T-cell (primary cell): Measurements from ENCODE around the gene AXIN2. TPM values are rescaled to one million over a fixed set of nuclear protein-coding genes. Genes with fewer than 3 reads are reported as not detected.
"Not testable (repeated sequence)": the region's sequence is repeated elsewhere in the genome, so short reads cannot be mapped to it uniquely, and the experiment has no call there.

Experiments
- ATAC-seq, 4 experiments: fragments of 200-7000 bp in 3 of 4; fragments of 150-1000 bp in 1 of 4; cut with Tn5 transposase; replicated peaks in 1 of 4; 1 replicate in 3 of 4; 2 replicates in 1 of 4; pipeline ENCODE4 v1.10.0; 2021; ENCODE audit warnings: moderate library complexity in 3 of 4, mild to moderate bottlenecking in 2 of 4, moderate number of reproducible peaks in 1 of 4
- CTCF ChIA-PET, 2 donors: fragments of 300-600 bp; sonication (Branson Sonifier 250); formaldehyde crosslinking; loops; one replicate each; lab custom pipeline; 2022; ENCODE audit warnings: antibody characterized with exemption in 2 of 2; lab: Charles Lee
- POLR2A ChIA-PET, 2 donors: fragments of 300-600 bp; sonication (Branson Sonifier 250); formaldehyde crosslinking; loops; one replicate each; lab custom pipeline; 2022; ENCODE audit warnings: antibody characterized with exemption in 2 of 2; lab: Charles Lee
- DNase-seq, 35 experiments: peaks; one replicate each; pipeline versions ENCODE4 v3.0.0 to v3.0.0-alpha.2; 2013 to 2023
- H3K27ac ChIP-seq: one replicate; pipeline ENCODE4 v1.5.1; 2013; ENCODE audit warnings: low read length
- H3K27me3 ChIP-seq, 2 experiments: replicated peaks in 1 of 2; 1 replicate in 1 of 2; 2 replicates in 1 of 2; pipeline versions ENCODE4 v1.6.1 to v1.7.0; 2013; ENCODE audit warnings: low read length in 1 of 2, mixed read lengths in 1 of 2; ENCODE audit not compliant: control insufficient read depth in 2 of 2, insufficient read depth in 2 of 2; ENCODE audit errors: extremely low read depth in 1 of 2
- H3K36me3 ChIP-seq, 2 donors: 1 replicate in 1 of 2; 2 replicates in 1 of 2; pipeline versions ENCODE4 v1.6.1 to v1.7.0; 2013; ENCODE audit warnings: low read length in 1 of 2; ENCODE audit not compliant: control insufficient read depth in 2 of 2, insufficient read depth in 1 of 2; ENCODE audit errors: extremely low read depth in 1 of 2
- H3K4me1 ChIP-seq, 2 experiments: 1 replicate in 1 of 2; 2 replicates in 1 of 2; pipeline versions ENCODE4 v1.6.1 to v1.7.0; 2013; ENCODE audit warnings: low read length in 2 of 2, mixed read lengths in 1 of 2; ENCODE audit not compliant: insufficient read depth in 2 of 2, control insufficient read depth in 1 of 2; ENCODE audit errors: extremely low read depth in 1 of 2
- H3K4me3 ChIP-seq, 2 donors: 1 replicate in 1 of 2; 2 replicates in 1 of 2; pipeline versions ENCODE4 v1.5.1 to v1.7.0; 2013; ENCODE audit warnings: mild to moderate bottlenecking in 2 of 2, low read length in 1 of 2, moderate library complexity in 1 of 2; ENCODE audit not compliant: control insufficient read depth in 1 of 2; ENCODE audit errors: extremely low read depth in 1 of 2
- H3K9me3 ChIP-seq: 2 replicates; pipeline ENCODE4 v1.7.0; 2013
- H3K27ac Mint-ChIP-seq, 2 donors: one replicate each; pipeline ENCODE4 v1.8.0; 2020 to 2021; ENCODE audit warnings: mild to moderate bottlenecking in 2 of 2, mixed read lengths in 2 of 2
- H3K27me3 Mint-ChIP-seq, 2 donors: one replicate each; pipeline ENCODE4 v1.8.0; 2021 to 2022; ENCODE audit warnings: mixed read lengths in 2 of 2
- H3K36me3 Mint-ChIP-seq: one replicate; pipeline ENCODE4 v1.8.0; 2021; ENCODE audit warnings: mixed read lengths
- H3K4me1 Mint-ChIP-seq, 3 donors: one replicate each; pipeline ENCODE4 v1.8.0; 2020 to 2022; ENCODE audit warnings: mixed read lengths in 3 of 3, mild to moderate bottlenecking in 1 of 3
- H3K4me3 Mint-ChIP-seq, 3 donors: one replicate each; pipeline ENCODE4 v1.8.0; 2020 to 2022; ENCODE audit warnings: mild to moderate bottlenecking in 3 of 3, mixed read lengths in 3 of 3, moderate library complexity in 3 of 3
- H3K9me3 Mint-ChIP-seq, 3 donors: one replicate each; pipeline ENCODE4 v1.8.0; 2020 to 2022; ENCODE audit warnings: mixed read lengths in 3 of 3
- WGBS: methylation state at CpG from one replicate; pipeline ENCODE4 v1.1.5; 2013; ENCODE audit warnings: missing lambda C conversion rate; ENCODE audit not compliant: insufficient coverage; 5-methylcytosine and 5-hydroxymethylcytosine counted together
- total RNA-seq, 35 experiments: library from RNA in 6 of 35; stranded (reverse) in 6 of 35; fragments of 120-200 nt in 1 of 35; gene quantifications; one replicate each; pipeline versions ENCODE4 v1.2.1 to v1.2.4 and lab custom pipeline; 2013 to 2026

The AXIN2 gene
- total RNA-seq, 5 donors from 2014 or later (not counting 1 experiment from before 2014, with no cell fraction given), result 35.8 to 44.9 (median 40.2) TPM

DNA sequence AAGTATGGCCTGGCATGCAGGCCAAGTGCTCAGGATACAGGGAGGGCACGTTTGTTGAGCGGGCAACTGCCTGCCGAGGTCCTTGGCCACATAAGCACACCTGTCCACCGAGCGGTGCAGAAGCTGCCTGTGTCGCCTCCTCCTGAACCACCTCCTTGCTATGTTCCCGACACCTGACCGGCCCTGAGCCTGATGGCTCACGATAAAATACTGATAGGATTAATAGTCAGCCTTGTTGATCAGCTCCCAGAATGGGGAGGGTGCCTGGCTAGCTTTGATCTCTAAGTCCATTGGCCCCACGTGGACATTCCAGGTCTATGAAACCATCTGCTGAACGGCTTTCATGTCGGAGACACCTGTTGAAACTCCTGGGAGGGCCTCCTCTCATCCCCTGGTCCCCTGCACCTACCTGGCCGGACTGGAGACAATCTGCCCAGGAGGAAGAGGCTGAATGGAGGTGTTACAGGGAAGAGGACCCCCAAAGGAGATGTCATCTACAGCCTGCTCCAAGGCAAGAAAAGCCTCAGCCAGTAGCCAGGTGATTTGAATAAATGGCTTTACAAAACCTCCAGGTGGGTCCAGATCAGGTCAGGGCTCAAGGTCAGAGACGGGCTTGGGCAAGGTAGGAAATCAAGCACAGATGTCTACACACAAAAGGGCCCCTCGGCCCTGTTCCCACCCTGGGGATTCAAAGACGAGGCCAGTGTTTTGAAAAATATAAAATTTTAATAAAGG is 33.4 kb downstream of the AXIN2 start:
- peaks cover 7 to 27% of the 10 kb centered on the region in 2 experiments for H3K4me1 ChIP-seq
- 88% methylated on average over 9 of the region's 16 CpGs for WGBS
- Mint-ChIP-seq H3K36me3 (peaks cover 28% of the 10 kb centered on the region), H3K27ac (peak overlapping the region; percentile 61 to 85), H3K27me3 (no peaks in the 10 kb centered on the region), H3K4me3 (no peak overlapping the region), H3K9me3 (no peaks in the 10 kb centered on the region), H3K4me1 (peaks cover 17 to 32% (median 32%) of the 10 kb centered on the region in 3 donors)
- CTCF ChIA-PET, result interaction anchor here in 1 of 2 donors (0.6 kb wide), 1 partner anchor 82 kb away, joined by 3 read pairs; no protein-coding TSS in a partner anchor
- no peak overlapping the region for H3K27ac ChIP-seq
- POLR2A ChIA-PET, result no interaction called here
- no peaks in the 10 kb centered on the region for H3K27me3 ChIP-seq
- H3K4me3 ChIP-seq, result no peak overlapping the region
- no peaks in the 10 kb centered on the region for H3K9me3 ChIP-seq
- DNase-seq, result no peak
- no peak for ATAC-seq
- peaks cover 24 to 28% of the 10 kb centered on the region in 2 donors for H3K36me3 ChIP-seq

DNA sequence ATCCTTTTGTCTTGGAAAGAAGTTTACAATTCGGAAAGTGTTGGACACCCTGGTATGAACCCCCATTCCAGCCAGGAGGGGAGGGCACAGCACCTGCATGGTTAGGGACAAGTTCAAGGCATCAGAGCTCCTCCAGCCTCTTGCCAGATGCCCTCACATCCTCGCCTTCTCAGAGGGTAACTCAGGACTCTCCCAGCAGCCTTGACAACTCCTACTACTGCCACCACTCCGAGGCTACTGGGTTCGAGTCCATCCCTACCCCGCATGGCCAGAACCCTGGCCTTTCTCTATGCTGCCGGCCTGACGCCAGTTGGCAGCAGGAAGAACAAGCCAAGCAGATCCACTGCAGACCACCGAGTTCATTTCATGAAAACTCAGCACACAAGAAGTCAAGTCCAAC is 34.1 kb downstream of the AXIN2 start:
- CTCF ChIA-PET, result no interaction called here
- POLR2A ChIA-PET, result no interaction called here
- WGBS, result 89% methylated on average over 7 of the region's 8 CpGs
- Histone ChIP-seq H3K9me3 (no peaks in the 10 kb centered on the region), H3K27me3 (no peaks in the 10 kb centered on the region), H3K36me3 (peaks cover 17 to 22% of the 10 kb centered on the region in 2 donors), H3K4me1 (peaks cover 12 to 33% of the 10 kb centered on the region in 2 experiments), H3K27ac (no peak overlapping the region), H3K4me3 (no peak overlapping the region)
- Mint-ChIP-seq H3K9me3 (no peaks in the 10 kb centered on the region), H3K27me3 (no peaks in the 10 kb centered on the region), H3K4me3 (no peak overlapping the region), H3K27ac (peak overlapping the region; percentile 61 to 85), H3K36me3 (peaks cover 28% of the 10 kb centered on the region), H3K4me1 (peaks cover 23 to 38% (median 36%) of the 10 kb centered on the region in 3 donors)
- no peak for ATAC-seq
- no peak for DNase-seq

DNA sequence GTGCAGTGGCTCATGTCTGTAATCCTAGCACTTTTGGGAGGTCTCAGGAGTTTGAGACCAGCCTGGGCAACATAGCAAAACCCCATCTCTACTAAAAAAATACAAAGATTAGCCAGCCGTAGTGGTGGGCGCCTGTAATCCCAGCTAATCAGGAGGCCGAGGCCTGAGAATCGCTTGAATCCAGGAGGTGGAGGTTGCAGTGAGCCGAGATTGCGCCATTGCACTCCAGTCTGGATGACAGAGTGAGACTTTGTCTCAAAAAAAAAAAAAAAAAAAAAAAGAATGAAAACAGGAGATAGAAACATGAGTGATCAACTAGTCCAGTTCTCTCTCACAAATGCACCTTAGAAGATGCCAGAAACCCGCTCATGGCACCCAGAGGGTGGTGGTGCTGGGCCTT is 34.6 kb downstream of the AXIN2 start:
- Mint-ChIP-seq H3K36me3 (peaks cover 23% of the 10 kb centered on the region), H3K4me1 (peaks cover 28 to 43% (median 36%) of the 10 kb centered on the region in 3 donors), H3K27ac (peak overlapping the region; percentile 61 to 63)
- ATAC-seq, H3K9me3 Mint-ChIP-seq, DNase-seq, H3K27me3 ChIP-seq, H3K4me3 ChIP-seq, H3K27ac ChIP-seq, POLR2A ChIA-PET, H3K27me3 Mint-ChIP-seq, H3K4me3 Mint-ChIP-seq, H3K9me3 ChIP-seq: not testable (repeated sequence)
- CTCF ChIA-PET, result interaction anchor here in 1 of 2 donors (0.7 kb wide), 1 partner anchor 29 kb away, joined by 4 read pairs; no protein-coding TSS in a partner anchor
- peaks cover 12 to 36% of the 10 kb centered on the region in 2 experiments for H3K4me1 ChIP-seq
- peaks cover 12 to 17% of the 10 kb centered on the region in 2 donors for H3K36me3 ChIP-seq
- WGBS, result 100% methylated on average over 1 of the region's 7 CpGs

DNA sequence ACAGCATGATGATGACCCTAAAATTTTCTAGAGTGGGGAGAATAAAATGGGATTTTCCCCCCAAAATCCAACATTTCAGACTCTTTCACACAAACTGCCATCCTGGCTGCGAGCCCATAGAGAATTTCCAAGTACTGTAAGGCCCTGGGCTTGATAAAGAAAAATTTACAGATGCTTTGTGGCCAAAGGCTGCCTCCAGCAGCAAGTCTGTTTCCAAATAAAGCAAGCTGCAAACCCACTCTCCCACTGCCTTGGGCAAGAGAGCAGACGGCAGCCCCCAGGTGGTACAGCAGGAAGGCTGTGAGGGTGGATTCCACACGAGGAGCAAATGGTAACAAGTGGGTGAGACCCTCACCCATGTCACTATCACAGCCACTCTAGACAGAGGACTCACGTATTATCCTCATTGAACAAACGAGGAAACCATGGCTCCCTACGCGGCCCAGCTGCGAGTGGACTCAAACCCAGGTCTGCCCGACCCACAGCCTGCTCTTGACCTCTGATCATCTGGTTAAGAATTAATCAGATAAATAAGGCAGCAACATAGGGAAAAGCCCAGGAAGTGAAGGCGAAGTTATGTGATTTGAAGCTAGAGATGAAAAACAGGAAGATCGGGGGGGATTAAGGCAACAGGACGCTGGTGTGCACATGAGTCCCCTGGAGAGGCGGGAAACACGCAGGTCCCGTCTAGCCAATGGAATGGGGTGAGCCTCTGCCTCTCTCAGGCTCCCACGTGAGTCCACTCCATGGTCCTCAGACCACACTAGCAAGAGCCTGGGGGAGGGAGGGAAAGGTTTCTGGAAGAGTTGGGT is 37.4 kb downstream of the AXIN2 start:
- Histone ChIP-seq H3K36me3 (no peaks in the 10 kb centered on the region), H3K9me3 (no peaks in the 10 kb centered on the region), H3K4me3 (no peak overlapping the region), H3K27me3 (no peaks in the 10 kb centered on the region), H3K27ac (peak overlapping the region; percentile 60), H3K4me1 (peaks cover 16 to 36% of the 10 kb centered on the region in 2 experiments)
- DNase-seq, result peak in 2 of 35 experiments; percentile 18 to 32
- CTCF ChIA-PET, result interaction anchor here in 1 of 2 donors (0.6 kb wide), 1 partner anchor 31 kb away, joined by 6 read pairs; no protein-coding TSS in a partner anchor
- H3K4me3 Mint-ChIP-seq, result peak overlapping the region; percentile 13 to 69 (median 57)
- POLR2A ChIA-PET, result interaction anchor here (0.6 kb wide), 3 partner anchors 15 to 33 kb away, joined by 4 to 6 read pairs (median 5); no protein-coding TSS in a partner anchor
- peaks cover 35 to 59% (median 40%) of the 10 kb centered on the region in 3 donors for H3K4me1 Mint-ChIP-seq
- WGBS, result 86% methylated on average over 3 of the region's 16 CpGs
- no peaks in the 10 kb centered on the region for H3K9me3 Mint-ChIP-seq
- no peaks in the 10 kb centered on the region for H3K27me3 Mint-ChIP-seq
- peak in 3 of 4 experiments; percentile 13 to 38 (median 34) for ATAC-seq
- H3K27ac Mint-ChIP-seq, result peak overlapping the region; percentile 89 to 95
- H3K36me3 Mint-ChIP-seq, result peaks cover 5% of the 10 kb centered on the region

DNA sequence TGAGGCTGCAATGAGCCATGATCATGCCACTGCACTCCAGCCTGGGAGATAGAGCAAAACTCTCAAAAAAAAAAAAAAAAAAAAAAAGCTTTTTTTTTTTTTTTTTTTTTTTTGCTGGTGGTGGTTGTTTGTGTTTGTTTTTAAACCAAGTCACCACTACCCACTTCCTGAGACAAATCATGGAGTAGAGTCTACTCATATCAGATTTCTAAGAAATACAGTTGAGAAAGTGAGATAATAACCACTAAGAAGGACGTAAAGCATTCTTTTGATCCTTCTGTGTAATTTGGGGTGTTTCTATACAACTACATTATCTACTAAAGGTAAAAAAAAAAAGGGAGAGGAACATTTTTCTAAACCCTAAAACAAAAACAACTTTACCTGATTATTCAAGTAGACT is 38.0 kb downstream of the AXIN2 start:
- H3K27ac Mint-ChIP-seq, result peak overlapping the region; percentile 89 to 95
- no peaks in the 10 kb centered on the region for H3K9me3 ChIP-seq
- H3K4me3 ChIP-seq, result no peak overlapping the region
- H3K9me3 Mint-ChIP-seq, result no peaks in the 10 kb centered on the region
- H3K4me1 ChIP-seq, result peaks cover 16 to 36% of the 10 kb centered on the region in 2 experiments
- H3K27me3 ChIP-seq, result no peaks in the 10 kb centered on the region
- H3K36me3 ChIP-seq, result no peaks in the 10 kb centered on the region
- H3K36me3 Mint-ChIP-seq, result no peaks in the 10 kb centered on the region
- ATAC-seq (peak; percentile 84 to 96 (median 90)), DNase-seq (peak in 3 of 35 experiments; percentile 12 to 71 (median 15))
- no CpG with 5 or more reads among the region's 1 CpG for WGBS
- H3K4me3 Mint-ChIP-seq, result peak overlapping the region; percentile 39 to 69 (median 57)
- H3K4me1 Mint-ChIP-seq, result peaks cover 35 to 63% (median 40%) of the 10 kb centered on the region in 3 donors
- H3K27me3 Mint-ChIP-seq, result no peaks in the 10 kb centered on the region
- CTCF ChIA-PET, result interaction anchor here in 1 of 2 donors (0.6 kb wide), 5 partner anchors 10 to 393 kb away, joined by 3 to 7 read pairs (median 6); no protein-coding TSS in a partner anchor
- POLR2A ChIA-PET, result interaction anchor here (0.5 to 0.6 kb wide), 7 partner anchors 15 to 168 kb away, joined by 4 to 8 read pairs (median 5); no protein-coding TSS in a partner anchor
- H3K27ac ChIP-seq, result peak overlapping the region; percentile 60
